ENCODE data around the gene COG2. TPM values are rescaled to one million over a fixed set of nuclear protein-coding genes. Genes with fewer than 3 reads are reported as not detected.
"Not testable (repeated sequence)": the region's sequence is repeated elsewhere in the genome, so short reads cannot be mapped to it uniquely, and the experiment has no call there.

The COG2 gene
- total RNA-seq, 2 donors from 2014 or later: 42.0 to 53.8 TPM

GRCh38 chr1:230651235-230651634 lies 9.0 kb downstream of the COG2 start:
- no peak overlapping the region for H3K27ac ChIP-seq
- no peak for TF ChIP-seq CTCF (IDR thresholded peaks at IDR 0.05)

GRCh38 chr1:230656719-230657118 lies 14.4 kb downstream of the COG2 start:
- H3K4me1 ChIP-seq; H3K4me3 ChIP-seq; H3K27me3 ChIP-seq; H3K9ac ChIP-seq (ENCODE audit: low read depth in 2 of 2, low read length in 2 of 2); H3K9me3 ChIP-seq; H3K36me3 ChIP-seq; DNase-seq; H3K27ac ChIP-seq; intact Hi-C loops (cut with DNase I): not testable (repeated sequence)

More at GRCh38 chr1:230651235-230651634, 9.0 kb downstream of the COG2 start:
- Histone ChIP-seq H3K9me3 (no peaks in the 10 kb centered on the region), H3K36me3 (no peaks in the 10 kb centered on the region), H3K4me3 (no peak overlapping the region), H3K9ac (ENCODE audit: low read depth in 2 of 2, low read length in 2 of 2) (no peak overlapping the region), H3K27me3 (no peaks in the 10 kb centered on the region), H3K4me1 (no peaks in the 10 kb centered on the region)
- intact Hi-C loops (cut with DNase I): no loop called here
- no peak for DNase-seq

GRCh38 chr1:230658103-230658502 lies 15.8 kb downstream of the COG2 start:
- H3K27me3 ChIP-seq; intact Hi-C loops (cut with DNase I); H3K36me3 ChIP-seq; H3K4me3 ChIP-seq; H3K9ac ChIP-seq (ENCODE audit: low read depth in 2 of 2, low read length in 2 of 2); H3K27ac ChIP-seq; DNase-seq; H3K9me3 ChIP-seq; H3K4me1 ChIP-seq: not testable (repeated sequence)

GRCh38 chr1:230658691-230659090 lies 16.4 kb downstream of the COG2 start:
- Histone ChIP-seq H3K27me3 (no peaks in the 10 kb centered on the region), H3K27ac (no peak overlapping the region), H3K4me1 (no peaks in the 10 kb centered on the region), H3K9me3 (no peaks in the 10 kb centered on the region), H3K36me3 (peaks cover 9% of the 10 kb centered on the region), H3K9ac (ENCODE audit: low read depth in 2 of 2, low read length in 2 of 2) (no peak overlapping the region), H3K4me3 (no peak overlapping the region)
- TF ChIP-seq CTCF (IDR thresholded peaks at IDR 0.05): no peak
- DNase-seq: no peak
- intact Hi-C loops (cut with DNase I): no loop called here

GRCh38 chr1:230661976-230662375 lies 19.7 kb downstream of the COG2 start:
- Histone ChIP-seq H3K9ac (ENCODE audit: low read depth in 2 of 2, low read length in 2 of 2) (no peak overlapping the region), H3K4me3 (no peak overlapping the region), H3K9me3 (no peaks in the 10 kb centered on the region), H3K27ac (no peak overlapping the region), H3K36me3 (peaks cover 9% of the 10 kb centered on the region), H3K27me3 (no peaks in the 10 kb centered on the region), H3K4me1 (no peaks in the 10 kb centered on the region)
- DNase-seq: no peak
- intact Hi-C loops (cut with DNase I): no loop called here
- TF ChIP-seq CTCF (IDR thresholded peaks at IDR 0.05): no peak

GRCh38 chr1:230668227-230668626 lies 25.9 kb downstream of the COG2 start:
- H3K4me3 ChIP-seq: no peak overlapping the region
- no peaks in the 10 kb centered on the region for H3K36me3 ChIP-seq
- H3K27ac ChIP-seq: no peak overlapping the region
- H3K9me3 ChIP-seq: no peaks in the 10 kb centered on the region
- H3K27me3 ChIP-seq: no peaks in the 10 kb centered on the region
- no peak for DNase-seq
- no peak overlapping the region for H3K9ac ChIP-seq (ENCODE audit: low read depth in 2 of 2, low read length in 2 of 2)
- intact Hi-C loops (cut with DNase I): no loop called here
- H3K4me1 ChIP-seq: no peaks in the 10 kb centered on the region
- TF ChIP-seq CTCF (IDR thresholded peaks at IDR 0.05): no peak

- TF ChIP-seq CTCF (IDR thresholded peaks at IDR 0.05): no peak
- no peaks in the 10 kb centered on the region for H3K36me3 ChIP-seq
- H3K4me1 ChIP-seq: no peaks in the 10 kb centered on the region
- intact Hi-C loops (cut with DNase I): no loop called here
- no peak overlapping the region for H3K9ac ChIP-seq (ENCODE audit: low read depth in 2 of 2, low read length in 2 of 2)
- no peaks in the 10 kb centered on the region for H3K27me3 ChIP-seq
- no peaks in the 10 kb centered on the region for H3K9me3 ChIP-seq
- H3K27ac ChIP-seq: no peak overlapping the region
- DNase-seq: no peak
- H3K4me3 ChIP-seq: no peak overlapping the region
Observed at GRCh38 chr1:230669543-230669942, 27.3 kb downstream of the COG2 start.

All from colonic mucosa (tissue), 4 donors.